ENCODE measurements around the gene RELN.

GRCh38 chr7:103592187-103592586 lies 397.3 kb downstream of the RELN start:
- TF ChIP-seq ELF4 (IDR thresholded peaks at IDR 0.05) (no peak), ZNF384 (IDR thresholded peaks at IDR 0.05) (no peak), ARNT (IDR thresholded peaks at IDR 0.05) (no peak), FOXA1 (IDR thresholded peaks at IDR 0.05) (no peak), SUZ12 (IDR thresholded peaks at IDR 0.05) (no peak), SP1 (IDR thresholded peaks at IDR 0.05) (no peak), FOXK2 (IDR thresholded peaks at IDR 0.05) (no peak), FOXM1 (IDR thresholded peaks at IDR 0.05; ENCODE audit: borderline replicate concordance) (no peak), HDGF (IDR thresholded peaks at IDR 0.05; ENCODE audit: borderline replicate concordance) (no peak), CTBP1 (IDR thresholded peaks at IDR 0.05; ENCODE audit: borderline replicate concordance) (no peak)

All from HEK293T (cell line).